Liver (tissue), 9 donors: ENCODE results near the gene SCAMP5. TPM values are rescaled to one million over a fixed set of nuclear protein-coding genes. Genes with fewer than 3 reads are reported as not detected.

Source experiments
- DNase-seq: peaks from one replicate; pipeline ENCODE4 v3.0.0-alpha.2; 2017; ENCODE audit warnings: low spot score
- H3K27ac ChIP-seq, 2 donors: one replicate each; pipeline ENCODE4 v1.7.0; 2013; ENCODE audit warnings: inconsistent platforms in 2 of 2, low read length in 2 of 2, control low read depth in 1 of 2, low read depth in 1 of 2, mild to moderate bottlenecking in 1 of 2
- H3K27me3 ChIP-seq, 4 donors: one replicate each; pipeline versions ENCODE4 v1.6.1 to v1.7.0; 2013; ENCODE audit warnings: low read length in 3 of 4, inconsistent platforms in 1 of 4, mild to moderate bottlenecking in 1 of 4, moderate library complexity in 1 of 4; ENCODE audit not compliant: control insufficient read depth in 4 of 4, insufficient read depth in 4 of 4
- H3K36me3 ChIP-seq, 4 donors: one replicate each; pipeline versions ENCODE4 v1.6.1 to v1.7.0; 2013; ENCODE audit warnings: low read length in 3 of 4, mild to moderate bottlenecking in 3 of 4, low read depth in 1 of 4, moderate library complexity in 1 of 4; ENCODE audit not compliant: control insufficient read depth in 4 of 4, insufficient read depth in 3 of 4
- H3K4me1 ChIP-seq, 4 donors: one replicate each; pipeline versions ENCODE4 v1.6.1 to v1.7.0; 2013; ENCODE audit warnings: low read length in 3 of 4, mild to moderate bottlenecking in 3 of 4, moderate library complexity in 1 of 4; ENCODE audit not compliant: control insufficient read depth in 4 of 4, insufficient read depth in 4 of 4
- H3K4me3 ChIP-seq, 3 donors: one replicate each; pipeline versions ENCODE4 v1.6.1 to v1.7.0; 2013; ENCODE audit warnings: low read length in 3 of 3, control low read depth in 1 of 3, low read depth in 1 of 3, mild to moderate bottlenecking in 1 of 3
- H3K9ac ChIP-seq, 2 donors: one replicate each; pipeline ENCODE4 v1.7.0; 2013; ENCODE audit warnings: low read length in 2 of 2, mild to moderate bottlenecking in 2 of 2, moderate library complexity in 2 of 2, control low read depth in 1 of 2, low read depth in 1 of 2
- H3K9me3 ChIP-seq, 4 donors: one replicate each; pipeline versions ENCODE4 v1.6.1 to v1.7.0; 2013; ENCODE audit warnings: low read length in 3 of 4; ENCODE audit not compliant: control insufficient read depth in 4 of 4
- ATF3 ChIP-seq: IDR thresholded peaks from 2 replicates; pipeline ENCODE4 v1.6.1; 2016; ENCODE audit warnings: antibody characterized with exemption
- CTCF ChIP-seq: fragments of 150-350 bp; IDR thresholded peaks from 2 replicates; pipeline ENCODE4 v1.5.1; 2017; ENCODE audit warnings: improper control_type of control experiment, low read depth, low read length; ENCODE audit not compliant: missing input control
- EGR1 ChIP-seq, 2 donors: IDR thresholded peaks; 2 replicates each; pipeline ENCODE4 v1.6.1; 2016 to 2018; ENCODE audit warnings: antibody characterized with exemption in 2 of 2, low read depth in 2 of 2
- FOXA1 ChIP-seq: IDR thresholded peaks from 2 replicates; pipeline ENCODE4 v1.6.1; 2016; ENCODE audit warnings: antibody characterized with exemption
- FOXA2 ChIP-seq: IDR thresholded peaks from 2 replicates; pipeline ENCODE4 v1.6.1; 2016; ENCODE audit warnings: antibody characterized with exemption
- GABPA ChIP-seq, 2 donors: IDR thresholded peaks in 1 of 2; conservative IDR thresholded peaks in 1 of 2; 2 replicates each; pipeline ENCODE4 v1.6.1; 2016; ENCODE audit warnings: antibody characterized with exemption in 2 of 2, mild to moderate bottlenecking in 1 of 2, moderate library complexity in 1 of 2
- HNF4A ChIP-seq, 2 donors: conservative IDR thresholded peaks; 2 replicates each; pipeline ENCODE4 v1.6.1; 2016; ENCODE audit warnings: antibody characterized with exemption in 2 of 2, mild to moderate bottlenecking in 2 of 2
- HNF4G ChIP-seq: IDR thresholded peaks from 2 replicates; pipeline ENCODE4 v1.6.1; 2016; ENCODE audit warnings: antibody characterized with exemption
- JUND ChIP-seq, 2 donors: IDR thresholded peaks; 2 replicates each; pipeline ENCODE4 v1.6.1; 2016; ENCODE audit warnings: antibody characterized with exemption in 2 of 2
- MAX ChIP-seq: IDR thresholded peaks from 2 replicates; pipeline ENCODE4 v1.6.1; 2016; ENCODE audit warnings: antibody characterized with exemption
- NR2F2 ChIP-seq: IDR thresholded peaks from 2 replicates; pipeline ENCODE4 v1.6.1; 2016; ENCODE audit warnings: antibody characterized with exemption
- RAD21 ChIP-seq, 2 donors: IDR thresholded peaks; 2 replicates each; pipeline ENCODE4 v1.6.1; 2016; ENCODE audit warnings: antibody characterized with exemption in 2 of 2, mild to moderate bottlenecking in 2 of 2
- REST ChIP-seq: IDR thresholded peaks from 2 replicates; pipeline ENCODE4 v1.6.1; 2016; ENCODE audit warnings: antibody characterized with exemption, mild to moderate bottlenecking
- SP1 ChIP-seq: IDR thresholded peaks from 2 replicates; pipeline ENCODE4 v1.6.1; 2018; ENCODE audit warnings: antibody characterized with exemption, mild to moderate bottlenecking
- ZBTB33 ChIP-seq: IDR thresholded peaks from 2 replicates; pipeline ENCODE4 v1.6.1; 2016; ENCODE audit warnings: antibody characterized with exemption
- WGBS: extraction: QIAGEN DNeasy Blood & Tissue Kit; methylation state at CpG from one replicate; pipeline ENCODE4 v1.1.7; 2013; 5-methylcytosine and 5-hydroxymethylcytosine counted together
- polyA plus RNA-seq, 2 donors: library from polyadenylated mRNA; stranded (reverse) in 1 of 2; unstranded in 1 of 2; fragments of 200-250 nt in 1 of 2; fragments of >200 nt in 1 of 2; fragmentation: Nextera tagmentation in 1 of 2; extraction: Ambion mirVana in 1 of 2; gene quantifications; one replicate each; pipeline versions ENCODE4 v1.2.1 to v1.2.3, GENCODE V29; 2013 to 2015
- total RNA-seq, 2 donors: library from RNA; depleted of rRNA; stranded (reverse); fragments of >200 nt; gene quantifications; one replicate each; pipeline ENCODE4 v1.2.3, GENCODE V29; 2014
- donor health status: healthy.
- donor health status: healthy.
- donor health status: healthy.
- donor health status: healthy.
- donor health status: healthy.

Gene SCAMP5
- total and polyA plus RNA-seq, 4 donors, result 0.50 to 7.5 (median 5.7) TPM

- no peak overlapping the region for H3K4me3 ChIP-seq
- no peak overlapping the region for H3K27ac ChIP-seq
These were observed 35.1 kb downstream of the SCAMP5 start for GRCh38 chr15:75030424-75030823.

More at GRCh38 chr15:75030424-75030823, 35.1 kb downstream of the SCAMP5 start:
- Histone ChIP-seq H3K9ac (no peak overlapping the region), H3K4me1 (peaks cover 7 to 18% (median 14%) of the 10 kb centered on the region in 4 donors), H3K36me3 (no peaks in the 10 kb centered on the region), H3K27me3 (no peaks in the 10 kb centered on the region), H3K9me3 (no peaks in the 10 kb centered on the region)
- WGBS, result 94% methylated on average over 4 of the region's 4 CpGs
- no peak for DNase-seq
- TF ChIP-seq ATF3 (no peak), FOXA2 (no peak), RAD21 (IDR thresholded peaks at IDR 0.05) (no peak), HNF4G (no peak), CTCF (no peak), HNF4A (conservative IDR thresholded peaks at IDR 0.05) (no peak), EGR1 (IDR thresholded peaks at IDR 0.05; ENCODE audit: low read depth in 2 of 2) (no peak), NR2F2 (no peak), GABPA (IDR thresholded peaks at IDR 0.05 in 1 of 2, conservative IDR thresholded peaks at IDR 0.05 in 1 of 2) (no peak), ZBTB33 (no peak), MAX (no peak), SP1 (no peak), FOXA1 (no peak), REST (no peak), JUND (IDR thresholded peaks at IDR 0.05) (no peak)
